Measurements from ENCODE around the gene MASP1.

DNA sequence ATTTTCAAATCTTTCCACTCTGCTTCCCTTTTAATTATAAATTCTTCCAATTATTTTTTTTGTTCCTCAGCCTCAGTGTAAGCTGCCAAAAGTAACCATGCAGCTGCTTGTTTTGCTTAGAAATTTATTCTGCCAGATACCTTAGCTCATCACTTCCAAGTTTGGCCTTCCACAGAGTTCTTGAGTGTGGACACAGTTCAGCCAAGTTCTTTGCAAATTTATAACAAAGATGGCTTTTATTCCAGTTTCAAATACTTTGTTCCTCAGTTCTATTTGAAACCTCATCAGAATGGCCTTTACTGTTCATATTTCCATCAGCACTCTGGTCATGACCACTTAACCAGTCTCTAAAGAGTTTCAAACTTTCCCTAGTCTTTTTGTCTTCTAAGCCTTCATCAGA lies 83.9 kb downstream of the MASP1 start:
- TF ChIP-seq POLR2A (IDR thresholded peaks at IDR 0.05) (no peak), POLR2AphosphoS5 (IDR thresholded peaks at IDR 0.05) (no peak)
